ENCODE results near the gene MCC.

MCC gene

DNA sequence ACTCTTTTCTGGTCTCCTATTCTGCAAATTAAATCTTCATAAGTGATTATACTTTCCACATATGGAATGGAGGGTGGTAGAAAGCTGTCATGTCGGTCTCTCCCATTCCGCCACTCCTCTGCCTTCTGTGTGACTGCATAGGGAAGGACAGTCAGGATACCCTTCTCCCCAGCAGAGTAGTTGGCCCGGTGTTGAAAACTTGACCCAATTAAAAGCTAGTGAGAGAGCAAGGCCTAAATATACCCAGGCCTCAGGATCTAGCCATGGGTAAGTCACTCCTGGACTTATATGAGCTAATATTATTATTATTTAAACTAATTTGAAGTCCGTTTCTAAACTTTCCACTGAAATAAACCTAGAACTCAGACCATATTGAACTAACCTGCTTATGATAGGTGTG, 248.2 kb downstream of the MCC start:
- DNase-seq = no peak

DNA sequence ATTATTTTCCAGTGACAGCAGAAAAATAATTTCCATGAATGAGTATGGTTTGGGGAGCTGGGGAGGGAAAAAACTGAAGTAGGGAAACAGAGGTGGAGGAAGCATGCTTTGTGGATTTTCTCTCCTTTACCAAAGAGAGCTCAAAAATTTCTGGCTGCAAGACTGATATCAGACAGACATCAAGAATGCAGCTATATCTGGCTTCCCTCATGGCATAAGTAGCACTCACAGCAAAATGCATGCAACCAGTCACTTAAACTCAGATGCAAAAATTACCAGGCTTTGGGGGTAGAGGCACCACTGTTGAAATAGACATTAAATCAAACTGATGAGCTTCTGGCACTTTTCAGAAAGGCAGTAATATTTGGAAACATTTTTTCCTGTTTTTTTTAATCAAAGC, 250.4 kb downstream of the MCC start:
- no peak for DNase-seq

DNA sequence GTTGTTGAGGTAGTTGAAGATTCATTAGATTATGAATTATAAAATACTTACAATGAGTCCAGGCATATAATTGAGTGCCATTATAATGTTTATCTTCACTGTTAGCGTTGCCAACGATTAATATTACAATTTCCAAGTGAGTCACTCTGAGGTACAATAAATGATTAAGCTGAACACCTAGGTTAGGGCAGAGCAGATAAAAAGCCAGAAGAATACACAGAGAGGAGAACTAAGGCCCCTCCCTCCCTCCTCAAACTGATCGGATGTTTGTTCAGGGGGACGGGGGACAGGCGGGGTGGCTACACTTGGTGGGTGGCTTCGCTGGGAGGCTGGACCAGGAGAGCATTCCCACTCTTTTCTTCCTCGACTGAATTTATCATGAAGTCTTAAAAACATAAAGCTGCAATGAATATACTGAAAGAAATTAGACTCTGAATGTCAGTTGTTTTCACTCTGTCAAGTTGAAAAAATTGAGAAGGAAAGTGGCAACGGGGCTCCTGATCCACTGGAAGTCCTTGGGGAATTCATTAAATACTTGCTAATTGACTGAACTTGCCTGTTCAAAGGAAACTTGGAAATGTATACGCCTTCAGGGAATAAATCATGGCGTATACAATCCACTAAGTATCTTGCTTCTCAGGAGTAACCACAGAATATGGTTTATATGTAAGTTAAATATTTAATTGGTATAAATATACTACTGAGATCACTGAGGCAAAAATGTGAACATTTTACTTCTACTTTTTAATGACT, 251.5 kb downstream of the MCC start:
- no peak for DNase-seq

DNA sequence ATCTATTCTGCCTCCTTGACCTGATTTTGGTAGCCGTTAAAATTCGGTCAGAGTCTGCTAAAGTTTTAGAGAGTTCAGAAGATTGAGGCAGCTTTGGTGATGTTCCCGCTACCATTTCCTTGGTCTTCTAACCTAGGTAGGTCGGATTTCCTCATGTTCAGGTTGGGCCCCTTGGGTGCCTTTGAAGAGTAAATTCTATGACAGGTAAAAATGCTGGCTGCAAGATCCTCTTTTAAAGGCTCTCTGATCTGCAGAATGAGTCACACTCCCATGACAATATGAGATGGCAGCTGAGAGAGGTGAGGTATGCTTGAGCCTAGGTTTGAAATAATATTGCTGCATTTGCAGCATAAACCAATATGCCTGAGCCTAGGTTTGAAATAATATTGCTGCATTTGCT, 252.4 kb downstream of the MCC start:
- DNase-seq = no peak

DNA sequence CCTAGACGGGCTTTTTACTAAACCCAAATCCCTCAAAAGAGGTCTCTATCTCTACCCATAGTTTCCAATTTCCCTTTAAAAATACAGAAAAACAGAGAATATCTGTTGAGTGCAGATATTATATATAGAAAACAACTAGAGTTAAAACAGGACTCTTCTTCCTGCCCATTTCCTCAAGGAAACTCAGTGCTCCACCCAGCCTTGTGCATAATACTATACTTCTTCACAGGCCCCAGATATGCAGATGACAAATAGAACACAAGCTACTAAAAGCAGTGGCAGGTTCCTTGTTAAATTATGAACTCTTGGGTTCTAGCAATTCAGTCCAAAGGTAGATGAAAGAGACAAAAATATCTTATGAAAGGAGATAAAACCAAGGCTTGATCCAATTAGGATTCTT, 253.7 kb downstream of the MCC start:
- no peak for DNase-seq

DNA sequence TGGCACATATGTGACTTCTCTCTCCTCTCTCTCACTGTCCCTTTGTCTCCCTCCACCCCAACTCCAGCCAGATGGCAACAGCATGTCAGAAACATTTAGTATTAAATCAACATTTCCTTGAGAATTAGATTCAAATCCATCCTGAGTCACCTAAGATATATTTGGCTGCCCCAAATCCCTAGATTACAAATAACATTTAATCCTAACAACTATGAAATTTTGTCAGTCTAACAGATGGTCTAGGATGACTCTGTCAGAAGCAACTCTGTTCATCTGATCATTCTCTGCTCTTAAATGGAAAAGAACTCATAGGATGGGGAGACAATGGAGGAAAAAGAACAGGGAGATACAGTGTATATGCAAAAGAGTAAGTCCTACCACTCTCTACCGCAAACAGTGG, 254.6 kb downstream of the MCC start:
- DNase-seq = no peak

DNA sequence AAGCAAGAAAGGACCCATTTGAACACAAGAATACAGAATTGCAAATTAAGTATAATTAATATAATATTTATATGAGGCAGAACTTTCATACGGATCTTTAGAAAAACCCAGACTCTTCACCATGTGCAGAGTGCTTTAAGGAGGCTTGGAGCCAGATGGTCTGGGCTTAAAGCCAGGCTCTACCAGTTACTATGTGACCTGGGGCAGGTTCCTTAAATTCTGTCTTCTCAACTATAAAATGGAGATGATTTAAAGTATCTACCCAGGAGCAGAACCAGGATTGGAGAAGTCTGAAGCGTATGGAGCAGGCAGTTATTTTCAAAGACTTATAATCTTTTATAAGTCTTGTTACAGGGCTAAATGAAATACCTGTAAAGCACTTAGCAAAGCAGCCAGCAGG, 255.6 kb downstream of the MCC start:
- no peak for DNase-seq

DNA sequence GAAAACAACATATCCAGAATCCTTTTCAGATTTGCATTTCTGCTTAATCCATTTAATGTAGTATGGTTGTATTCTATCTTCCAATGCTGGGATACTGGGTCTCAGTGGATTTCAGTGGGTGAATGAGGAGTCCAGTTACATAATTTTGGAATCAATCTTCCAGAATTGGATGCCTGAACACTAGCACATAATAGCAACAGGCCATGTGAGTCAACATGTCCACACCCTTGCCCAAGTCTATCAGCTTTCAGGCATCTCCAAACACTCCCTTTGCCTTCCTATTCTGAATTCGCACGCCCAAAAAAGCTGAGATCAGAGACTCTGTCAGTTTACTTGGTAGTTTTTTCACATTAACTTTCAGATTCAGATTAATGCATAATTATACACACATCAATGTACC, 256.0 kb downstream of the MCC start:
- DNase-seq = no peak

DNA sequence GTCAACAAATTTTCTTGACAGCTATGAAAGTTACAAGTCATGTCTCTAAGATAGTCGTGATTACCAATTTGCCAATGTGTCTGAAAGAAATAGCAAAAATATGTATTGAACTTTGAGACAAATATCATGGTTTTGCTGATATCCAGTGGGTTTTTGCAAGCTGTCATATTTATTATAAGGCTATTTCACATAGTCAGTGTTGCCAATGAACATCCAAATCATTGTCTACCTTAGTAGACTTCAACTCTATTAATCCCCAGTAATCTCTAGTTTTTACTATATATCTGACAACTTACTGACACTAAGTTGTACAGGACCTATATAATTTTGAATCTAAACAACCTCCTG, 256.6 kb downstream of the MCC start:
- no peak for DNase-seq

DNA sequence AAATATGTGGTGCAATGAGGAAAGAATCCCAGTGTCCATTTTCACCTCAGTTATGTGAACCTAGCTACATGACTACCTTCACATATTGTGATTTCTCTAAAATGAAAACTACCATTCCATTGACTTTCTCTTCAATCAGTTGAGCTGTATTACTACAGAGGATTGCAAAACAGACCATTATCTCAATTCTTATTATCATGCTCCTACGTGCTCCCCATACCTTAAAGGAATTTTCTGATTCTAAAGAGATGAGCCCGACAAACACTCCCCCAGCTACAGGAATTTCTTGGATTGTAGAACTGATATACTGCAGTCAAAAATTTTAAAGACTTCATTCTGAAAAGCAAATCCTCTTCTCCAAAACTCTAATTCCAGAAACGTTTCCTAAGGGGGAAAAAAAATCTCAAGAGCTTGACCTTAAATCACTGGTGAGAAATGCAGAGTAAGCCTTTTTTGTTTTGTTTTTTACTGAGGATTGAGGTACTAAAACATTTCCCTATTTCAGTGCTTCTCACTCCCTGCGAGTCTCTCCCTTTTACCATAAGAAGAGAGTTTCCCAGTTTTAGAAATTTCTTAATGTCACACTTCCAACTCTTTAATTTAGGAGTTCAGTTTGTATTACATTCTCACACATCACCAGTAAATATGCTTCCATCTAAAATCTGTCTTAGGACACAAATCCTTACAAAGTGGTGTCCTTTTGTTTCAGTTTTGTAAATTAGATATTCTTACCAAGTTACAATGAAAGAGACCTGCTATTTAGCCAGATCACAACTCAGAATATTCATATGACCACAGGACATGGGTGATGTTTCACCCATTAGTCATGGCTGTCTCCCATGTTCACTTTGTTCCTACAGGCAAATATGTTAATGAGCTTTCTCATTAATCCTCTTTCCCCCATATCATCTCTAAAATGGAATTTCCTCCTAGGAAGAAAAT, 257.3 kb downstream of the MCC start:
- DNase-seq = no peak

DNA sequence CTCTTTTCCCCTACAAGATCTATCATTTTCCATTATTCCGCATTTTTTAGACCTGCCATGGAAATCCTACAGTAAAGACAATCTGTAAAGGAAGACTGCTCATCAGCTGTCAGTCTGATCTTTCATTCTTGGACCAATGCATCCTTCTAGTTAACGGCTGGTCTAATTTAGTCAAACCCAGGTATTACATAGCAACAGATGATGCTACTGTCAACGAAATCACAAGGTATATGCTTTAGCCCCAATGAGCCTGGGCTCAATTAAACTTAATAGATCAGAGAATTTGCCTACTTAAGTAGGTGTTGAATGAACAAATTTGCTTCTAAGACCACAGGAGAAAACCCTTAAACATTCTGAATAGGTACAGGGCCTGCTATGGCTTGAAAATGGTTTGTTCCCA, 260.5 kb downstream of the MCC start:
- DNase-seq = no peak

DNA sequence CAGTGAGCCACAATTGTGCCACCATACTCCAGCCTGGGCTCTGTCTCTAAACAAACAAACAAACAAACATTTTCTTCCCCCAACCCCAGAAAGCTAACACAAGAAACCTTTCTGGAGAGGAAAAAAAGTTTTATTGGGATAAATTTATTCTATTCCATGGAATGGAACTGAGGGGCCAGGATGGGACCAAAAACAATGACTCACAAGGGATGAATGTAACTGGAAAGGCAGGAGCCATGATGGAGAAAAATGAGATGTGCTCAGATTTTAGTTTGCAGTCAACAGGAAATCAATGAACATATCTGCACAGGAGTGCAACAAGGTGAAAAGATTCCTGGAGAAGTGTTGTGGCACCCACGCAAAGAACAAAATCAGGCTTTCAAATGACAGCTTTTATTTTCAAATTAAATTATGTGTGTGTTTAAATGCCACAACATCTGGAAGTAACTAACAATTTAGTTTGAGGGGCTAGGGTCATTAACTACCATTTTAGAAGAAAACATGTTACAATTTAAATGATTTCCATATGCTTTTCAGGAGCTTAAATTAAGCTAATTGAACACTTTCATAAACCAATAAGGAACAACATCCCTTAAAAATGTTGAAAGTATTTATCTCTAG, 262.0 kb downstream of the MCC start:
- DNase-seq = no peak

DNA sequence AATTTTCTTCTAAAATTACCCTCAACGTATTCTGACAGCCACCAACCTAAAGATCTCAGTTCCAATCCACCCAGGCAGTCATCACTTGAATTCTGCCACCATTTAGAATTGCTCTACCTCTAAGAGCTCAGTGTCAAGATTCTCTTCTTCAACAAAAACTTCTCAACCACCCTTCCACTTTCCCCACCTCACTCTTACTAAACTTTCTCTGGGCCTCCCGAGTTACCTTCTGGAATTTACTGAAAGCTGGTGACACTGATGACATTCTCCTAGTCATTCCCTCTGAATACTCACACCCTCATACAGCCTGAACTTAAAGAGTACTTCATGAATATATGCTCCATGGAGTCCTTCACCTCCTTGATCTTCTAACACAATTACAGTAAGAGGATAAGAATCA, 263.0 kb downstream of the MCC start:
- DNase-seq = no peak

DNA sequence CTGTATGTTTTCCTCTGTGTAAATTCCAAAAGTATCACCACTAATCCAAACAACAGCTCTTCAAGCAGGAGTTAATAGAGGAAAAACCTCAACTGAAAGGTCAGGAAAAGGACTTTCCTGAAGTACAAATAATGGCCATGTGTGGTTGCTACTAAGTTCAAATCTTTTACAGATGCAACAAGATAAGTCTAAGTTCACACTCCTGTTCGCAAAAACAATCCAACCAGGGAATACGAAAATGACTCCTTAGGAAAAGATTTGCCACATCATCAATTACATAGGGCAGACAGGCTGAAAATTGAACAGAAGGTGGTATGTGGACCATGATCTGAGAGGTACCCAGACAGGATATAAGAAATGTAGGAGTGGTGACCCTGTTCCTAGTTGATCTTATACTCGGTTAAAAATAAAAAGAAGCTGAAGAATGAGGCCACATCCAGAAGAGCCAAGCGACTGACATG, 263.6 kb downstream of the MCC start:
- DNase-seq = no peak

DNA sequence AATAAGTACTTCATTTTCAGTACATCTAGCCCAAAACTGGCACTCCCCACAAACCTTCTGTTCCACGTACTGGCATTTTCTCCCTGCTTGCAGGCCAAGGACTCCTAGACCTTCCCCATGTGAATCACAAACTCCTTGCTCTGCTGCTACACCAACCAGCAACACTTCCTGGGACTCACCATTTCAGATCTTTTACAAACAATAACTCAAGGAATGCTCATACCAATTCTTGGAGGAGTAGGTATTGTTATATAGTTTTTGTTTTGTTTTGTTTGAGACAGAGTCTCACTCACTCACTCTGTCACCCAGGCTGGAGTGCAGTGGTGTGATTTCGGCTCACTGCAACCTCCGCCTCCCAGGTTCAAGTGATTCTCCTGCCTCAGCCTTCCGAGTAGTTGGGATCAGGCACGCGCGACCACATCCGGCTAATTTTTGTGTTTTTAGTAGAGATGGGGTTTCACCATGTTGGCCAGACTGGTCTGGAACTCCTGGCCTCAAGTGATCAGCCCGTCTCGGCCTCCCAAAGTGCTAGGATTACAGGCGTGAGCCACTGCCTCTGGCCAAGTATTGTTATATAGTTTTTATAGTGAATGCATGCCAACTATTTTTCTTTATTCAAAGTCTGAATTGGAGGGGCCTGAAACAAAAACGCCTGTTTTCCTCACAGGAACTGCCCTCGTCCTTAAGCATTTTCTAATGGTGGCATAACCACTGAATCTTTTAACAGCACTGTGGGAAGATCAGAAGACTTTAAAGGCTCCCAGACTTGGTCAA, 264.2 kb downstream of the MCC start:
- DNase-seq = no peak

DNA sequence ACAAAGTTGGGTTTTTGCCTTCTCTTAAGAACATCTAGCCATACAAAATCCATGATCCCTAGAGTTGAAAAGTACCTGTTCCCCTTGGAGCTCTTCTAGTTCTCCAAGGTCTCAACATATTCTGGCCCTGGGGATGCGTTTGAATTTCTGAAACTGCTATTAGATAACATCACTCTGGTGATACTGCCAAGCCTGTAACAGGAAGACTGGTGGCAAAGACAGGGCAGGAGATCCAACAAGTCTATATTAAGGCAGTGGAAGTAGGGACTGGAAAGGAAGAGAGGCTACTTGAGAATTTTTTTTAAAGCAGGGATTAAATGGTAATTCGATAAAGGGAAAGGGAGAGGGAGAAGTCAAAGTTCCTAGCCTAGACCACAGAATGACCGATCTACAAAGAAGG, 264.9 kb downstream of the MCC start:
- DNase-seq = no peak

DNA sequence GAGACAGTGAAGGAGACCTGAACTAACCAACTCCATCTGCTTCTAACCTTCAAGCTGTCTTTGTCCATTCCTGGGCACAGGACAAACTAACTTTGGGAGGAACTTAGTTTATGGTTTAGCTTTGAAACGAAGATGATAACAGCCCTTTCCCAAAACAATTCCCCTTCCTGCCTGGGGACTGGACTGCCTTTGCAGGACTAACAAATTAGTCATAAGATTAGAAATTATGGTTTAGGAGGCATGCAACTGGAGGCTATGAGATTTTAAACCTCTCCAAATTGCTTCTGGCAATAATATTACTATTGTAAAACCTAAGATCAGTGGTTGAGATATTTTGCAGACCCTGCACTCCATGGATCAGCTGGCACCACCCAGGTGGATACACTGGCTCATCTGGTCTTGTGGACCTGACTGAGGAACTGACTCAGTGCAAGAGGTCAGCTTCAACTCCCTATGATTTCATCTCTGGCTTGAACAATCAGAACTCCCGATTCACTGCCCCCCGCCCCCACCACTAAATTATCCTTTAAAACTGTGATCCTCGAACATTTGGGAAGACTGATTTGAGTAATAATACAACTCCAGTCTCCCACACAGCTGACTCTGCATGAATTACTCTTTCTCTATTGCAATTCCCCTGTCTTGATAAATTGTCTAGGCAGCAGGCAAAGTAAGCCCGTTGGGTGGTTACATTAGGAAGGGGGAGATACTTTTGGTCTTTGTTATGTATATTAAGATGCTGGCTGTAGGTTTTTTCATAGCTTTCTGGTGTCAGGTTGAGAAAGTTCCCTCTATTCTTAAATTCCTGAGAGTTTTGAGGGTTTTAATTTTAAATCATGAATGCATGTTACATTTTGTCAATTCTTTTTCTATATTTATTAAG, 266.7 kb downstream of the MCC start:
- no peak for DNase-seq

DNA sequence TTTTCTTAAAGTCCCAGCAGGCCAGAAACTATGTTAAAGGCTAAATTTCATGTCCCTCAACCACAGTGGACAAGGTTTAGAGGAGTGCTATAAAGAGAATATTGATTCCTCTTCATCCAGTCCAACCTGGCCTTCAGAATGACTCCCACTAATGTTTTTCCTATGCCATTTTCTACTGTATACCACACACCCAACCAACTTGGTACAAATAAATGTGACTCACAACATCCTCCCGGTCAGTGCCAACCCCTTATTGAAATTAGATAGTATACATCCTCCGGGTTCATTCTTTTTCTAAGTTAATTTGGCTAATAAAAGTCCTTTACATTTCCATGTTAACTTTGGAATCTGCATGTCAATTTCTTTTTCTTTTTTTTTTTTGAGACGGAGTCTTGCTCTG, 268.6 kb downstream of the MCC start:
- no peak for DNase-seq

DNA sequence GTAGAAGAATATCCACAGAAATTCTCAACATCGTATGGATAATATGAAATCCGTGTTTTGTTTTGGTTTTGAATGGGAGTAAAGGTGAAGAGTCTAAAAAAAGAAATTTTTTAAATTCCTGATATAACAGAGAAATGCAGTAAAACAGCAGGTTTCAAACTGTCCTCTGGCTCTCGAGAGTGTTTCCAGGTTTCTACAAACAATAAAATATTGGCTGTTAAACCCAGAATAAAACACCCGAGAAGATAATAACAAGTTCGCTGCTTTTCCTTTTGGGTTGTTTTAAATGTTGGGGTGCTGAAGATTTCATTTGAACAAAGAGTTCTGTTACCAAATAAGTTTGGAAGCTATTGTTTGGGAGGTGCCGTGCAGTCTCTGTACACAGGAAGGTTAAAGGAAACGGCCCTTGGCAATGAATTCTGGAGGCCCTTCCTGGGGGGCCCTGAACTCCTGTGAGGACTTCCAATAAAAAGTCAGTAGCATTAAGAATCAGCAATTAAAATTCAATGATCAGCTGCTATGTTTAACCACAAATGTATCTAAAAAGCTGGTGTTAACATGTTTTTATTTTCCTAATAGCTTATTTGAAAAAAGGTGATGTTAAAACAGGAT, 269.2 kb downstream of the MCC start:
- no peak for DNase-seq

DNA sequence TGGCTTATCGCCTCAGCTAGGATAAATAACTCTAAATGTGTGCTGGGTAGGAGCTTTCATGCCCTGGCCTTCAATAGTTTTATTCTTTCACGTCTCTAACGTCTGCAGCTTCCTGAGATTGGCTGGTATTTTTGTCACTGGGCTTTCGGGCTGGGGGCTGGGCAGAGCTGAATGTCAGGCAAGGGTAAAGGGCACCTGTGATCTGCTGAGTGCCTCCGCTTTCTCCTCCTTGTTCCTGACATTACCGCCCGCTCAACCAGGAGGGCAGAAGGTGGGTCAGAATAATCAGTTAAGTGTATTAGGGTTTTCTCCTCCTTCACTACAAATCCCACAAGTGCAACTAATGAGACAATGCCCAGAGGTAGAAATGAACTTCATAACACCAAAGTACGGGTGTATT, 270.1 kb downstream of the MCC start:
- no peak for DNase-seq

DNA sequence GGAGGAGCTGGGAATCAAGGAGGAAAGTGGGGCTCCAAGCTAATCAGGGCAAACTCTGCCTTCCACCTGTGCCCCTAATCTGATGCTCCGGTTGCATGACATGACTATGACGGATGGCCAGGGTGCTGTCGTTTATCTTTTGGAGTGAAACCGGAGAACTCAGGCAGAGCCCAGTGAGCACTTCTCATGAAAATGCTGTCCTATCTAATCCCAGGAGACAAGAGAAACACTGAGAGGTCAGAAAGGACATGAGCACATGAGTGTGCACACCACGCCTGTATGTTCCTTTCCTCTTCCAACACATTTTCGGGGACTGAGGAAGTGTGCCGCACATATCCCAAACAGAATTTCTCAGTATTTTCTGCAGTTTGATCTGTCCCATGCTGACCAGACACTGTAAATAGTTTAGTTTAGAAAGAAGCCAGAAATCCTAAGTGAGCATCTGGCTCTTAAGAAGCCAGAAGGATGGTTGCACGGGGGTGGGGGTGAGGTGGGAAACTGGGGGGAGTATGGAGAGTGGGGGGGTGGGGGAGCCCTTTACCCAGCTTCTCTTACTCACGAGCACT, 270.6 kb downstream of the MCC start:
- DNase-seq = no peak

All from CD4-positive, alpha-beta T cell treated with Interleukin-4 for 4 hours (primary cell).